ENCODE data around the gene ABHD17B.

ABHD17B gene

GRCh38 chr9:71875345-71875744, 35.6 kb downstream of the ABHD17B start:
- no peak overlapping the region for H3K27ac Mint-ChIP-seq

GRCh38 chr9:71863631-71864030, 47.4 kb downstream of the ABHD17B start:
- Mint-ChIP-seq H3K4me1 (ENCODE audit: low read depth) (peaks cover 32% of the 10 kb centered on the region), H3K27ac (no peak overlapping the region), H3K4me3 (no peak overlapping the region), H3K36me3 (ENCODE audit: low read depth) (peaks cover 74% of the 10 kb centered on the region), H3K27me3 (no peaks in the 10 kb centered on the region), H3K9me3 (peaks cover 17% of the 10 kb centered on the region)

More at GRCh38 chr9:71875345-71875744, 35.6 kb downstream of the ABHD17B start:
- Mint-ChIP-seq H3K36me3 (ENCODE audit: low read depth) (peaks cover 61% of the 10 kb centered on the region), H3K4me3 (no peak overlapping the region), H3K4me1 (ENCODE audit: low read depth) (peaks cover 23% of the 10 kb centered on the region), H3K9me3 (peaks cover 21% of the 10 kb centered on the region), H3K27me3 (no peaks in the 10 kb centered on the region)

- H3K4me3 Mint-ChIP-seq: no peak overlapping the region
- H3K36me3 Mint-ChIP-seq (ENCODE audit: low read depth): peaks cover 72% of the 10 kb centered on the region
- no peak overlapping the region for H3K27ac Mint-ChIP-seq
- H3K27me3 Mint-ChIP-seq: no peaks in the 10 kb centered on the region
- peaks cover 40% of the 10 kb centered on the region for H3K4me1 Mint-ChIP-seq (ENCODE audit: low read depth)
- H3K9me3 Mint-ChIP-seq: peaks cover 19% of the 10 kb centered on the region
Observed at GRCh38 chr9:71861618-71862017, 49.4 kb downstream of the ABHD17B start.

- Mint-ChIP-seq H3K4me3 (no peak overlapping the region), H3K27me3 (no peaks in the 10 kb centered on the region), H3K36me3 (ENCODE audit: low read depth) (peaks cover 59% of the 10 kb centered on the region), H3K9me3 (peaks cover 19% of the 10 kb centered on the region), H3K27ac (no peak overlapping the region), H3K4me1 (ENCODE audit: low read depth) (peaks cover 40% of the 10 kb centered on the region)
Observed at GRCh38 chr9:71859939-71860338, 51.1 kb downstream of the ABHD17B start.

GRCh38 chr9:71858812-71859211, 52.2 kb downstream of the ABHD17B start:
- Mint-ChIP-seq H3K27me3 (no peaks in the 10 kb centered on the region), H3K27ac (peak overlapping the region; percentile 69), H3K36me3 (ENCODE audit: low read depth) (peaks cover 51% of the 10 kb centered on the region), H3K4me3 (peak overlapping the region; percentile 20), H3K4me1 (ENCODE audit: low read depth) (peaks cover 46% of the 10 kb centered on the region), H3K9me3 (peaks cover 19% of the 10 kb centered on the region)

- Mint-ChIP-seq H3K4me3 (peak overlapping the region; percentile 20), H3K27ac (peak overlapping the region; percentile 69)
Observed at GRCh38 chr9:71858102-71858798, 52.7 kb downstream of the ABHD17B start.

GRCh38 chr9:71857159-71857558, 53.8 kb downstream of the ABHD17B start:
- no peak overlapping the region for H3K27ac Mint-ChIP-seq
- H3K4me1 Mint-ChIP-seq (ENCODE audit: low read depth): peaks cover 47% of the 10 kb centered on the region
- H3K27me3 Mint-ChIP-seq: no peaks in the 10 kb centered on the region
- no peak overlapping the region for H3K4me3 Mint-ChIP-seq
- peaks cover 9% of the 10 kb centered on the region for H3K9me3 Mint-ChIP-seq
- H3K36me3 Mint-ChIP-seq (ENCODE audit: low read depth): peaks cover 38% of the 10 kb centered on the region

More at GRCh38 chr9:71858102-71858798, 52.7 kb downstream of the ABHD17B start:
- Mint-ChIP-seq H3K9me3 (peaks cover 15% of the 10 kb centered on the region), H3K4me1 (ENCODE audit: low read depth) (peaks cover 40% of the 10 kb centered on the region), H3K36me3 (ENCODE audit: low read depth) (peaks cover 46% of the 10 kb centered on the region), H3K27me3 (no peaks in the 10 kb centered on the region)

- Mint-ChIP-seq H3K27ac (peak overlapping the region; percentile 79), H3K4me1 (ENCODE audit: low read depth) (peaks cover 38% of the 10 kb centered on the region), H3K9me3 (peaks cover 4% of the 10 kb centered on the region), H3K4me3 (no peak overlapping the region), H3K27me3 (no peaks in the 10 kb centered on the region), H3K36me3 (ENCODE audit: low read depth) (peaks cover 16% of the 10 kb centered on the region)
Observed at GRCh38 chr9:71854811-71855210, 56.2 kb downstream of the ABHD17B start.

GRCh38 chr9:71853084-71853483, 57.9 kb downstream of the ABHD17B start:
- H3K27ac Mint-ChIP-seq: peak overlapping the region; percentile 86
- H3K27me3 Mint-ChIP-seq: no peaks in the 10 kb centered on the region
- peaks cover 4% of the 10 kb centered on the region for H3K36me3 Mint-ChIP-seq (ENCODE audit: low read depth)
- H3K4me3 Mint-ChIP-seq: no peak overlapping the region
- H3K4me1 Mint-ChIP-seq (ENCODE audit: low read depth): peaks cover 22% of the 10 kb centered on the region
- peaks cover 3% of the 10 kb centered on the region for H3K9me3 Mint-ChIP-seq

GRCh38 chr9:71850996-71851395, 60.0 kb downstream of the ABHD17B start:
- H3K36me3 Mint-ChIP-seq (ENCODE audit: low read depth): no peaks in the 10 kb centered on the region
- H3K27ac Mint-ChIP-seq: no peak overlapping the region
- no peaks in the 10 kb centered on the region for H3K27me3 Mint-ChIP-seq
- H3K4me1 Mint-ChIP-seq (ENCODE audit: low read depth): peaks cover 18% of the 10 kb centered on the region
- no peak overlapping the region for H3K4me3 Mint-ChIP-seq
- H3K9me3 Mint-ChIP-seq: peaks cover 3% of the 10 kb centered on the region

- H3K27me3 Mint-ChIP-seq: no peaks in the 10 kb centered on the region
- H3K27ac Mint-ChIP-seq: no peak overlapping the region
- peaks cover 4% of the 10 kb centered on the region for H3K4me1 Mint-ChIP-seq (ENCODE audit: low read depth)
Observed at GRCh38 chr9:71847892-71848291, 63.1 kb downstream of the ABHD17B start.

GRCh38 chr9:71844808-71845207, 66.2 kb downstream of the ABHD17B start:
- no peak overlapping the region for H3K27ac Mint-ChIP-seq
- no peaks in the 10 kb centered on the region for H3K4me1 Mint-ChIP-seq (ENCODE audit: low read depth)
- H3K36me3 Mint-ChIP-seq (ENCODE audit: low read depth): no peaks in the 10 kb centered on the region
- no peaks in the 10 kb centered on the region for H3K27me3 Mint-ChIP-seq
- no peak overlapping the region for H3K4me3 Mint-ChIP-seq
- peaks cover 3% of the 10 kb centered on the region for H3K9me3 Mint-ChIP-seq

More at GRCh38 chr9:71847892-71848291, 63.1 kb downstream of the ABHD17B start:
- Mint-ChIP-seq H3K36me3 (ENCODE audit: low read depth) (no peaks in the 10 kb centered on the region), H3K4me3 (no peak overlapping the region), H3K9me3 (peaks cover 3% of the 10 kb centered on the region)

- Mint-ChIP-seq H3K4me1 (ENCODE audit: low read depth) (no peaks in the 10 kb centered on the region), H3K9me3 (peaks cover 3% of the 10 kb centered on the region), H3K36me3 (ENCODE audit: low read depth) (no peaks in the 10 kb centered on the region), H3K27ac (no peak overlapping the region), H3K27me3 (no peaks in the 10 kb centered on the region), H3K4me3 (no peak overlapping the region)
Observed at GRCh38 chr9:71839668-71840067, 71.3 kb downstream of the ABHD17B start.

GRCh38 chr9:71835596-71835995, 75.4 kb downstream of the ABHD17B start:
- H3K4me3 Mint-ChIP-seq: no peak overlapping the region
- no peaks in the 10 kb centered on the region for H3K27me3 Mint-ChIP-seq
- H3K4me1 Mint-ChIP-seq (ENCODE audit: low read depth): no peaks in the 10 kb centered on the region
- H3K9me3 Mint-ChIP-seq: peaks cover 3% of the 10 kb centered on the region
- H3K36me3 Mint-ChIP-seq (ENCODE audit: low read depth): no peaks in the 10 kb centered on the region
- no peak overlapping the region for H3K27ac Mint-ChIP-seq

GRCh38 chr9:71830929-71831328, 80.1 kb downstream of the ABHD17B start:
- Mint-ChIP-seq H3K36me3 (ENCODE audit: low read depth) (no peaks in the 10 kb centered on the region), H3K4me3 (no peak overlapping the region), H3K27ac (no peak overlapping the region), H3K4me1 (ENCODE audit: low read depth) (no peaks in the 10 kb centered on the region), H3K27me3 (no peaks in the 10 kb centered on the region), H3K9me3 (no peaks in the 10 kb centered on the region)

GRCh38 chr9:71830153-71830552, 80.8 kb downstream of the ABHD17B start:
- Mint-ChIP-seq H3K27me3 (no peaks in the 10 kb centered on the region), H3K36me3 (ENCODE audit: low read depth) (no peaks in the 10 kb centered on the region), H3K4me3 (no peak overlapping the region), H3K9me3 (no peaks in the 10 kb centered on the region), H3K4me1 (ENCODE audit: low read depth) (no peaks in the 10 kb centered on the region), H3K27ac (no peak overlapping the region)

Measured in stimulated activated naive CD8-positive, alpha-beta T cell treated with anti-CD3 and anti-CD28 coated beads, Interleukin-15, Interleukin-2, amounts not matched to agents 100 ng/mL and 50 ng/mL, for 24 hours (primary cell).